Activated T-cell treated with anti-CD3 and anti-CD28 coated beads, Interleukin-2, amount 50 U/mL, for 24 hours (primary cell): ENCODE measurements around the gene IL7R.

Source experiments
- DNase-seq: peaks from one replicate; pipeline ENCODE4 v3.0.0-alpha.2; 2020
- H3K27ac Mint-ChIP-seq: 2 replicates; pipeline ENCODE4 v1.8.0; 2020; ENCODE audit warnings: mild to moderate bottlenecking, mixed read lengths
- H3K27me3 Mint-ChIP-seq: 2 replicates; pipeline ENCODE4 v1.8.0; 2020; ENCODE audit warnings: mixed read lengths
- H3K36me3 Mint-ChIP-seq: 2 replicates; pipeline ENCODE4 v1.8.0; 2020; ENCODE audit warnings: low read depth, mixed read lengths
- H3K4me1 Mint-ChIP-seq: 2 replicates; pipeline ENCODE4 v1.8.0; 2020; ENCODE audit warnings: low read depth, mixed read lengths
- H3K4me3 Mint-ChIP-seq: 2 replicates; pipeline ENCODE4 v1.8.0; 2020; ENCODE audit warnings: mild to moderate bottlenecking, moderate library complexity, mixed read lengths
- H3K9me3 Mint-ChIP-seq: 2 replicates; pipeline ENCODE4 v1.8.0; 2020; ENCODE audit warnings: mixed read lengths

IL7R gene

GRCh38 chr5:35856765-35857351, at the start of gene IL7R:
TSS of gene IL7R (plus strand) at chr5:35856891. CDS start at chr5:35856978, 87 bp downstream.
- H3K36me3 Mint-ChIP-seq: peaks cover 88% of the 10 kb centered on the region
- H3K4me3 Mint-ChIP-seq: peak within 1 kb of the TSS; percentile 92
- H3K27ac Mint-ChIP-seq: peak within 1 kb of the TSS; percentile 100
- no peaks in the 10 kb centered on the region for H3K27me3 Mint-ChIP-seq
- no peaks in the 10 kb centered on the region for H3K9me3 Mint-ChIP-seq
- DNase-seq: no peak
- peaks cover 94% of the 10 kb centered on the region for H3K4me1 Mint-ChIP-seq

GRCh38 chr5:35810601-35811000, 46.1 kb upstream of the IL7R start:
- peak overlapping the region; percentile 98 for H3K27ac Mint-ChIP-seq
- peaks cover 12% of the 10 kb centered on the region for H3K36me3 Mint-ChIP-seq
- no peak for DNase-seq
- H3K4me1 Mint-ChIP-seq: peaks cover 78% of the 10 kb centered on the region
- no peaks in the 10 kb centered on the region for H3K27me3 Mint-ChIP-seq
- peak overlapping the region; percentile 29 for H3K4me3 Mint-ChIP-seq
- H3K9me3 Mint-ChIP-seq: no peaks in the 10 kb centered on the region

- Mint-ChIP-seq H3K9me3 (no peaks in the 10 kb centered on the region), H3K27me3 (no peaks in the 10 kb centered on the region), H3K4me1 (peaks cover 74% of the 10 kb centered on the region), H3K27ac (peak overlapping the region; percentile 95), H3K36me3 (peaks cover 12% of the 10 kb centered on the region), H3K4me3 (peak overlapping the region; percentile 32)
- DNase-seq: no peak
Measured at GRCh38 chr5:35811108-35811741, 45.5 kb upstream of the IL7R start.

GRCh38 chr5:35813521-35813920, 43.2 kb upstream of the IL7R start:
- H3K4me1 Mint-ChIP-seq: peaks cover 53% of the 10 kb centered on the region

GRCh38 chr5:35815089-35815936, 41.4 kb upstream of the IL7R start:
- H3K27me3 Mint-ChIP-seq: no peaks in the 10 kb centered on the region
- peaks cover 3% of the 10 kb centered on the region for H3K9me3 Mint-ChIP-seq
- peaks cover 54% of the 10 kb centered on the region for H3K4me1 Mint-ChIP-seq
- no peak overlapping the region for H3K4me3 Mint-ChIP-seq
- H3K36me3 Mint-ChIP-seq: peaks cover 7% of the 10 kb centered on the region
- DNase-seq: no peak
- H3K27ac Mint-ChIP-seq: no peak overlapping the region

More at GRCh38 chr5:35813521-35813920, 43.2 kb upstream of the IL7R start:
- Mint-ChIP-seq H3K4me3 (no peak overlapping the region), H3K27me3 (no peaks in the 10 kb centered on the region), H3K27ac (peak overlapping the region; percentile 84), H3K36me3 (peaks cover 8% of the 10 kb centered on the region), H3K9me3 (no peaks in the 10 kb centered on the region)
- DNase-seq: no peak

GRCh38 chr5:35816881-35817521, 39.7 kb upstream of the IL7R start:
- H3K4me1 Mint-ChIP-seq: peaks cover 54% of the 10 kb centered on the region
- no peaks in the 10 kb centered on the region for H3K27me3 Mint-ChIP-seq
- H3K36me3 Mint-ChIP-seq: peaks cover 14% of the 10 kb centered on the region
- no peak overlapping the region for H3K4me3 Mint-ChIP-seq
- H3K9me3 Mint-ChIP-seq: peaks cover 6% of the 10 kb centered on the region
- no peak for DNase-seq
- H3K27ac Mint-ChIP-seq: no peak overlapping the region

- no peaks in the 10 kb centered on the region for H3K27me3 Mint-ChIP-seq
- H3K4me3 Mint-ChIP-seq: no peak overlapping the region
- peaks cover 8% of the 10 kb centered on the region for H3K9me3 Mint-ChIP-seq
- H3K4me1 Mint-ChIP-seq: peaks cover 61% of the 10 kb centered on the region
- peak overlapping the region; percentile 66 for H3K27ac Mint-ChIP-seq
- peaks cover 15% of the 10 kb centered on the region for H3K36me3 Mint-ChIP-seq
- no peak for DNase-seq
Measured at GRCh38 chr5:35819026-35819425, 37.7 kb upstream of the IL7R start.

- Mint-ChIP-seq H3K4me1 (peaks cover 61% of the 10 kb centered on the region), H3K36me3 (peaks cover 20% of the 10 kb centered on the region), H3K27ac (peak overlapping the region; percentile 93), H3K4me3 (no peak overlapping the region), H3K9me3 (peaks cover 10% of the 10 kb centered on the region), H3K27me3 (no peaks in the 10 kb centered on the region)
- DNase-seq: no peak
Measured at GRCh38 chr5:35819668-35820067, 37.0 kb upstream of the IL7R start.

- Mint-ChIP-seq H3K9me3 (peaks cover 10% of the 10 kb centered on the region), H3K36me3 (peaks cover 26% of the 10 kb centered on the region), H3K27me3 (no peaks in the 10 kb centered on the region), H3K4me1 (peaks cover 70% of the 10 kb centered on the region), H3K27ac (peak overlapping the region; percentile 93), H3K4me3 (no peak overlapping the region)
- DNase-seq: no peak
Measured at GRCh38 chr5:35820735-35821134, 36.0 kb upstream of the IL7R start.

- Mint-ChIP-seq H3K9me3 (peaks cover 10% of the 10 kb centered on the region), H3K36me3 (peaks cover 26% of the 10 kb centered on the region), H3K27ac (peak overlapping the region; percentile 98), H3K4me3 (peak overlapping the region; percentile 13), H3K27me3 (no peaks in the 10 kb centered on the region), H3K4me1 (peaks cover 78% of the 10 kb centered on the region)
- DNase-seq: no peak
Measured at GRCh38 chr5:35821513-35821912, 35.2 kb upstream of the IL7R start.

- Mint-ChIP-seq H3K9me3 (peaks cover 10% of the 10 kb centered on the region), H3K27ac (peak overlapping the region; percentile 98), H3K27me3 (no peaks in the 10 kb centered on the region), H3K4me1 (peaks cover 88% of the 10 kb centered on the region), H3K36me3 (peaks cover 26% of the 10 kb centered on the region), H3K4me3 (peak overlapping the region; percentile 53)
- DNase-seq: no peak
Measured at GRCh38 chr5:35822511-35822910, 34.2 kb upstream of the IL7R start.

- peak overlapping the region; percentile 98 for H3K27ac Mint-ChIP-seq
- H3K27me3 Mint-ChIP-seq: no peaks in the 10 kb centered on the region
- H3K9me3 Mint-ChIP-seq: peaks cover 14% of the 10 kb centered on the region
- peaks cover 26% of the 10 kb centered on the region for H3K36me3 Mint-ChIP-seq
- DNase-seq: no peak
- H3K4me1 Mint-ChIP-seq: peaks cover 98% of the 10 kb centered on the region
- no peak overlapping the region for H3K4me3 Mint-ChIP-seq
Measured at GRCh38 chr5:35823347-35824098, 33.2 kb upstream of the IL7R start.

- no peak for DNase-seq
- H3K36me3 Mint-ChIP-seq: peaks cover 21% of the 10 kb centered on the region
- peaks cover 9% of the 10 kb centered on the region for H3K9me3 Mint-ChIP-seq
- no peaks in the 10 kb centered on the region for H3K27me3 Mint-ChIP-seq
- H3K27ac Mint-ChIP-seq: peak overlapping the region; percentile 98
- peaks cover 95% of the 10 kb centered on the region for H3K4me1 Mint-ChIP-seq
- peak overlapping the region; percentile 57 for H3K4me3 Mint-ChIP-seq
Measured at GRCh38 chr5:35826056-35826455, 30.6 kb upstream of the IL7R start.

GRCh38 chr5:35826554-35826953, 30.1 kb upstream of the IL7R start:
- Mint-ChIP-seq H3K27ac (peak overlapping the region; percentile 98), H3K4me1 (peaks cover 97% of the 10 kb centered on the region), H3K4me3 (peak overlapping the region; percentile 57), H3K9me3 (peaks cover 8% of the 10 kb centered on the region), H3K36me3 (peaks cover 19% of the 10 kb centered on the region), H3K27me3 (no peaks in the 10 kb centered on the region)
- no peak for DNase-seq
